Measurements from ENCODE around the gene ASTN2. TPM values are rescaled to one million over a fixed set of nuclear protein-coding genes. Genes with fewer than 3 reads are reported as not detected.

The ASTN2 gene
- total and polyA plus RNA-seq, 4 donors, result 0.57 to 2.9 (median 1.4) TPM

DNA sequence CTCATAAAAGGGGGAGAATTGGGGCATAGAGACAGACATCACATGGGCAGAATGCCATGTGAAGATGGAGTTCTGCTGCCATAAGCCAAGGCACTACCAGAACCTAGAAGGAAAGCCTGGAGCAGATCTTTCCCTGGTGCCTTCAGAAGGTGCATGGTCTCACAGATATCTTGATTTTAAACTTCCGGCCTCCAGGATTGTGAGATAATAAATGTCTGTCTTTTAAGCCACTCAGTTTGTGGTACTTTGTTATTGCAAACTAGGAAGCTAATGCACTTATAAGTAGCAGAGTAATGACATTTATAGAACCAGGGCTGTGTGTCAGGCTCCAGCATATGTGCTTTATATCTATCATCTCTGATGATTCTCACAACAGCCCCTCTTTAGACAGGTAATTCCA lies 130.4 kb downstream of the ASTN2 start:
- no peaks in the 10 kb centered on the region for H3K36me3 ChIP-seq (ENCODE audit: control insufficient read depth in 4 of 4, insufficient read depth in 3 of 4, low read depth in 1 of 4, low read length in 3 of 4)
- no peak overlapping the region for H3K4me3 ChIP-seq (ENCODE audit: low read depth in 1 of 3, low read length in 3 of 3)
- peaks cover 0 to 3% (median 0%) of the 10 kb centered on the region in 4 donors for H3K27me3 ChIP-seq (ENCODE audit: control insufficient read depth in 4 of 4, insufficient read depth in 4 of 4, low read length in 3 of 4)
- H3K4me1 ChIP-seq (ENCODE audit: control insufficient read depth in 4 of 4, insufficient read depth in 4 of 4, low read length in 3 of 4), result no peaks in the 10 kb centered on the region
- H3K9me3 ChIP-seq (ENCODE audit: control insufficient read depth in 4 of 4, low read length in 3 of 4), result no peaks in the 10 kb centered on the region
- TF ChIP-seq, protein P1, sequence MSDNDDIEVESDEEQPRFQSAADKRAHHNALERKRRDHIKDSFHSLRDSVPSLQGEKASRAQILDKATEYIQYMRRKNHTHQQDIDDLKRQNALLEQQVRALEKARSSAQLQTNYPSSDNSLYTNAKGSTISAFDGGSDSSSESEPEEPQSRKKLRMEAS (IDR thresholded peaks at IDR 0.05), result no peak
- TF ChIP-seq YY1 (IDR thresholded peaks at IDR 0.05) (no peak), RAD21 (IDR thresholded peaks at IDR 0.05) (no peak), EGR1 (IDR thresholded peaks at IDR 0.05; ENCODE audit: low read depth in 2 of 2) (no peak), GABPA (IDR thresholded peaks at IDR 0.05 in 1 of 2, conservative IDR thresholded peaks at IDR 0.05 in 1 of 2) (no peak), TAF1 (conservative IDR thresholded peaks at IDR 0.05) (no peak), NR2F2 (IDR thresholded peaks at IDR 0.05) (no peak), FOXA1 (IDR thresholded peaks at IDR 0.05) (no peak), SP1 (IDR thresholded peaks at IDR 0.05) (no peak), HNF4A (conservative IDR thresholded peaks at IDR 0.05) (no peak), ATF3 (IDR thresholded peaks at IDR 0.05) (no peak), CTCF (IDR thresholded peaks at IDR 0.05; ENCODE audit: low read depth, low read length, missing input control) (no peak), JUND (IDR thresholded peaks at IDR 0.05) (no peak), FOXA2 (IDR thresholded peaks at IDR 0.05) (no peak), RXRA (IDR thresholded peaks at IDR 0.05) (no peak), HNF4G (IDR thresholded peaks at IDR 0.05) (no peak)
- TF ChIP-seq, protein P2, sequence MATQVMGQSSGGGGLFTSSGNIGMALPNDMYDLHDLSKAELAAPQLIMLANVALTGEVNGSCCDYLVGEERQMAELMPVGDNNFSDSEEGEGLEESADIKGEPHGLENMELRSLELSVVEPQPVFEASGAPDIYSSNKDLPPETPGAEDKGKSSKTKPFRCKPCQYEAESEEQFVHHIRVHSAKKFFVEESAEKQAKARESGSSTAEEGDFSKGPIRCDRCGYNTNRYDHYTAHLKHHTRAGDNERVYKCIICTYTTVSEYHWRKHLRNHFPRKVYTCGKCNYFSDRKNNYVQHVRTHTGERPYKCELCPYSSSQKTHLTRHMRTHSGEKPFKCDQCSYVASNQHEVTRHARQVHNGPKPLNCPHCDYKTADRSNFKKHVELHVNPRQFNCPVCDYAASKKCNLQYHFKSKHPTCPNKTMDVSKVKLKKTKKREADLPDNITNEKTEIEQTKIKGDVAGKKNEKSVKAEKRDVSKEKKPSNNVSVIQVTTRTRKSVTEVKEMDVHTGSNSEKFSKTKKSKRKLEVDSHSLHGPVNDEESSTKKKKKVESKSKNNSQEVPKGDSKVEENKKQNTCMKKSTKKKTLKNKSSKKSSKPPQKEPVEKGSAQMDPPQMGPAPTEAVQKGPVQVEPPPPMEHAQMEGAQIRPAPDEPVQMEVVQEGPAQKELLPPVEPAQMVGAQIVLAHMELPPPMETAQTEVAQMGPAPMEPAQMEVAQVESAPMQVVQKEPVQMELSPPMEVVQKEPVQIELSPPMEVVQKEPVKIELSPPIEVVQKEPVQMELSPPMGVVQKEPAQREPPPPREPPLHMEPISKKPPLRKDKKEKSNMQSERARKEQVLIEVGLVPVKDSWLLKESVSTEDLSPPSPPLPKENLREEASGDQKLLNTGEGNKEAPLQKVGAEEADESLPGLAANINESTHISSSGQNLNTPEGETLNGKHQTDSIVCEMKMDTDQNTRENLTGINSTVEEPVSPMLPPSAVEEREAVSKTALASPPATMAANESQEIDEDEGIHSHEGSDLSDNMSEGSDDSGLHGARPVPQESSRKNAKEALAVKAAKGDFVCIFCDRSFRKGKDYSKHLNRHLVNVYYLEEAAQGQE (IDR thresholded peaks at IDR 0.05), result no peak
- TF ChIP-seq, protein P3, sequence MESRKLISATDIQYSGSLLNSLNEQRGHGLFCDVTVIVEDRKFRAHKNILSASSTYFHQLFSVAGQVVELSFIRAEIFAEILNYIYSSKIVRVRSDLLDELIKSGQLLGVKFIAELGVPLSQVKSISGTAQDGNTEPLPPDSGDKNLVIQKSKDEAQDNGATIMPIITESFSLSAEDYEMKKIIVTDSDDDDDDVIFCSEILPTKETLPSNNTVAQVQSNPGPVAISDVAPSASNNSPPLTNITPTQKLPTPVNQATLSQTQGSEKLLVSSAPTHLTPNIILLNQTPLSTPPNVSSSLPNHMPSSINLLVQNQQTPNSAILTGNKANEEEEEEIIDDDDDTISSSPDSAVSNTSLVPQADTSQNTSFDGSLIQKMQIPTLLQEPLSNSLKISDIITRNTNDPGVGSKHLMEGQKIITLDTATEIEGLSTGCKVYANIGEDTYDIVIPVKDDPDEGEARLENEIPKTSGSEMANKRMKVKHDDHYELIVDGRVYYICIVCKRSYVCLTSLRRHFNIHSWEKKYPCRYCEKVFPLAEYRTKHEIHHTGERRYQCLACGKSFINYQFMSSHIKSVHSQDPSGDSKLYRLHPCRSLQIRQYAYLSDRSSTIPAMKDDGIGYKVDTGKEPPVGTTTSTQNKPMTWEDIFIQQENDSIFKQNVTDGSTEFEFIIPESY (IDR thresholded peaks at IDR 0.05), result no peak
- WGBS, result 87% methylated on average over 1 of the region's 1 CpG
- no peak for DNase-seq (ENCODE audit: low spot score)
- H3K9ac ChIP-seq (ENCODE audit: low read depth in 1 of 2, low read length in 2 of 2), result no peak overlapping the region
- H3K27ac ChIP-seq (ENCODE audit: low read depth in 1 of 2, low read length in 2 of 2), result no peak overlapping the region

Measured in liver (tissue), 9 donors.